ENCODE results near the gene EBF4. TPM values are rescaled to one million over a fixed set of nuclear protein-coding genes. Genes with fewer than 3 reads are reported as not detected.

The EBF4 gene
- total RNA-seq, 1 donor, result 2.6 TPM

- DNase-seq (ENCODE audit: low read depth), result no peak
- H3K4me3 ChIP-seq (ENCODE audit: low read depth, low read length), result no peak overlapping the region
- no peak for TF ChIP-seq CTCF (IDR thresholded peaks at IDR 0.05; ENCODE audit: insufficient read depth, low read depth, low read length)
Measured at GRCh38 chr20:2794866-2795447, 102.4 kb downstream of the EBF4 start.

GRCh38 chr20:2795451-2795850, 102.9 kb downstream of the EBF4 start:
- no peak for TF ChIP-seq CTCF (IDR thresholded peaks at IDR 0.05; ENCODE audit: insufficient read depth, low read depth, low read length)
- DNase-seq (ENCODE audit: low read depth), result no peak
- H3K4me3 ChIP-seq (ENCODE audit: low read depth, low read length), result no peak overlapping the region

- no peak for TF ChIP-seq CTCF (IDR thresholded peaks at IDR 0.05; ENCODE audit: insufficient read depth, low read depth, low read length)
- H3K4me3 ChIP-seq (ENCODE audit: low read depth, low read length), result no peak overlapping the region
- no peak for DNase-seq (ENCODE audit: low read depth)
Measured at GRCh38 chr20:2796011-2796660, 103.6 kb downstream of the EBF4 start.

GRCh38 chr20:2797136-2797983, 104.8 kb downstream of the EBF4 start:
- DNase-seq (ENCODE audit: low read depth), result no peak
- no peak overlapping the region for H3K4me3 ChIP-seq (ENCODE audit: low read depth, low read length)
- TF ChIP-seq CTCF (IDR thresholded peaks at IDR 0.05; ENCODE audit: insufficient read depth, low read depth, low read length), result no peak

- DNase-seq (ENCODE audit: low read depth), result no peak
- H3K4me3 ChIP-seq (ENCODE audit: low read depth, low read length), result no peak overlapping the region
- TF ChIP-seq CTCF (IDR thresholded peaks at IDR 0.05; ENCODE audit: insufficient read depth, low read depth, low read length), result no peak
Measured at GRCh38 chr20:2798095-2798805, 105.7 kb downstream of the EBF4 start.

GRCh38 chr20:2798814-2799213, 106.2 kb downstream of the EBF4 start:
- no peak for DNase-seq (ENCODE audit: low read depth)
- no peak for TF ChIP-seq CTCF (IDR thresholded peaks at IDR 0.05; ENCODE audit: insufficient read depth, low read depth, low read length)
- no peak overlapping the region for H3K4me3 ChIP-seq (ENCODE audit: low read depth, low read length)
